CMK (cell line): ENCODE measurements around the gene THEM5.

ENCODE experiments used
- DNase-seq: peaks from one replicate; pipeline ENCODE4 v3.0.0-alpha.2; 2010; ENCODE audit warnings: low read depth

Gene THEM5

GRCh38 chr1:151839457-151840403 lies 13.8 kb downstream of the THEM5 start, which contains the start of gene C2CD4D:
TSS of gene C2CD4D (minus strand) at chr1:151839820. CDS start at chr1:151838989, 831 bp downstream.
- no peak for DNase-seq

- no peak for DNase-seq
Observed at GRCh38 chr1:151839082-151839412, 14.5 kb downstream of the THEM5 start.

GRCh38 chr1:151838222-151839081 lies 15.1 kb downstream of the THEM5 start:
- no peak for DNase-seq

- no peak for DNase-seq
Observed at GRCh38 chr1:151837884-151838221, 15.7 kb downstream of the THEM5 start.

GRCh38 chr1:151837197-151837596 lies 16.3 kb downstream of the THEM5 start:
- no peak for DNase-seq

- no peak for DNase-seq
Observed at GRCh38 chr1:151835596-151835995, 17.9 kb downstream of the THEM5 start.

GRCh38 chr1:151834239-151834638 lies 19.3 kb downstream of the THEM5 start:
- no peak for DNase-seq

GRCh38 chr1:151833172-151833900 lies 20.2 kb downstream of the THEM5 start:
- no peak for DNase-seq

GRCh38 chr1:151832318-151832980 lies 21.1 kb downstream of the THEM5 start:
- DNase-seq, result no peak

GRCh38 chr1:151831605-151832004 lies 21.9 kb downstream of the THEM5 start, which contains the start of gene RORC:
TSS of gene RORC (minus strand) at chr1:151831802. CDS start at chr1:151831764, 38 bp downstream.
- no peak for DNase-seq

GRCh38 chr1:151831256-151831591 lies 22.3 kb downstream of the THEM5 start:
- DNase-seq, result no peak

GRCh38 chr1:151830055-151830454 lies 23.5 kb downstream of the THEM5 start:
- no peak for DNase-seq

- DNase-seq, result no peak
Observed at GRCh38 chr1:151829352-151830046, 24.0 kb downstream of the THEM5 start.

- DNase-seq, result peak; percentile 35
Observed at GRCh38 chr1:151828921-151829320, 24.6 kb downstream of the THEM5 start.

- no peak for DNase-seq
Observed at GRCh38 chr1:151827853-151828252, 25.7 kb downstream of the THEM5 start.

GRCh38 chr1:151825751-151826660 lies 27.5 kb downstream of the THEM5 start:
- no peak for DNase-seq

GRCh38 chr1:151825204-151825603 lies 28.3 kb downstream of the THEM5 start:
- DNase-seq, result no peak

GRCh38 chr1:151823175-151823574 lies 30.3 kb downstream of the THEM5 start:
- no peak for DNase-seq

- no peak for DNase-seq
Observed at GRCh38 chr1:151822404-151822803, 31.1 kb downstream of the THEM5 start.

- DNase-seq, result no peak
Observed at GRCh38 chr1:151820940-151821339, 32.6 kb downstream of the THEM5 start.
